Keratinocyte (primary cell): ENCODE results near the gene RGPD8.

Experiments
- CTCF ChIP-seq, 3 experiments: IDR thresholded peaks in 1 of 3; conservative IDR thresholded peaks in 1 of 3; optimal IDR thresholded peaks in 1 of 3; 2 replicates in 2 of 3; 3 replicates in 1 of 3; pipeline versions ENCODE3 to v1.5.1; 2011; ENCODE audit warnings: low read length in 3 of 3, mild to moderate bottlenecking in 3 of 3, moderate library complexity in 2 of 3, control low read depth in 1 of 3, inconsistent platforms in 1 of 3; ENCODE audit not compliant: insufficient read depth in 2 of 3; ENCODE audit errors: extremely low read depth in 1 of 3
- EZH2 ChIP-seq: IDR thresholded peaks from one replicate; pipeline ENCODE4 v1.6.1; 2012; ENCODE audit warnings: inconsistent platforms, mild to moderate bottlenecking, low read length, moderate library complexity

GRCh38 chr2:112342067-112342550 is 91.3 kb downstream of the RGPD8 start:
- TF ChIP-seq EZH2, result no peak
- TF ChIP-seq CTCF (optimal IDR thresholded peaks at IDR 0.05 in 1 of 3, IDR thresholded peaks at IDR 0.05 in 1 of 3, conservative IDR thresholded peaks at IDR 0.05 in 1 of 3; ENCODE audit: extremely low read depth in 1 of 3, insufficient read depth in 2 of 3, low read length in 3 of 3), result no peak
